Transverse colon (tissue), 3 donors: Measurements from ENCODE around the gene EBF3.

ENCODE experiments used
- CTCF ChIP-seq, 5 experiments: fragments of 200-600 bp in 3 of 5; fragments of 450-650 bp in 2 of 5; sonication (generic) in 3 of 5; IDR thresholded peaks; 1 replicate in 2 of 5; 2 replicates in 3 of 5; pipeline ENCODE4 v1.5.1; 2016 to 2017; ENCODE audit warnings: antibody characterized with exemption in 5 of 5, inconsistent platforms in 3 of 5, mild to moderate bottlenecking in 2 of 5, moderate library complexity in 1 of 5
- EP300 ChIP-seq: sonication (generic); formaldehyde crosslinking; IDR thresholded peaks from one replicate; pipeline ENCODE4 v1.6.1; 2017; ENCODE audit warnings: antibody characterized with exemption, low read depth
- POLR2A ChIP-seq: fragments of 450-650 bp; IDR thresholded peaks from one replicate; pipeline ENCODE4 v1.6.1; 2016; ENCODE audit warnings: antibody characterized with exemption, mild to moderate bottlenecking, moderate library complexity

- TF ChIP-seq POLR2A = no peak
- TF ChIP-seq CTCF (IDR thresholded peaks at IDR 0.05) = no peak
- no peak for TF ChIP-seq EP300
Measured at GRCh38 chr10:129917936-129918335, 46.1 kb downstream of the EBF3 start.
